ENCODE data around the gene PHKG1. TPM values are rescaled to one million over a fixed set of nuclear protein-coding genes. Genes with fewer than 3 reads are reported as not detected.

Gene PHKG1
- polyA plus RNA-seq, 2 of the 4 experiments (the other 2 are of a cell fraction) = 0.41 to 1.0 TPM

GRCh38 chr7:56087445-56087844 lies 5.3 kb downstream of the PHKG1 start:
- Histone ChIP-seq H3K4me2 (no peak overlapping the region), H3K9me3 (no peaks in the 10 kb centered on the region), H3K4me1 (no peaks in the 10 kb centered on the region; the same call in 2 of the 3 replicates), H3K27ac (no peak overlapping the region), H3K4me3 (no peak overlapping the region)
- WGBS (ENCODE audit: missing lambda C conversion rate) = 88% methylated on average over 16 of the region's 16 CpGs
- TF ChIP-seq ESRRA (IDR thresholded peaks at IDR 0.05; ENCODE audit: borderline replicate concordance, low read length) = no peak
- TF ChIP-seq, protein P1, sequence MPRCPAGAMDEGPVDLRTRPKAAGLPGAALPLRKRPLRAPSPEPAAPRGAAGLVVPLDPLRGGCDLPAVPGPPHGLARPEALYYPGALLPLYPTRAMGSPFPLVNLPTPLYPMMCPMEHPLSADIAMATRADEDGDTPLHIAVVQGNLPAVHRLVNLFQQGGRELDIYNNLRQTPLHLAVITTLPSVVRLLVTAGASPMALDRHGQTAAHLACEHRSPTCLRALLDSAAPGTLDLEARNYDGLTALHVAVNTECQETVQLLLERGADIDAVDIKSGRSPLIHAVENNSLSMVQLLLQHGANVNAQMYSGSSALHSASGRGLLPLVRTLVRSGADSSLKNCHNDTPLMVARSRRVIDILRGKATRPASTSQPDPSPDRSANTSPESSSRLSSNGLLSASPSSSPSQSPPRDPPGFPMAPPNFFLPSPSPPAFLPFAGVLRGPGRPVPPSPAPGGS (IDR thresholded peaks at IDR 0.05) = no peak
- TF ChIP-seq GATA3 (IDR thresholded peaks at IDR 0.05; ENCODE audit: borderline replicate concordance) = no peak
- no peak for TF ChIP-seq CHD2 (IDR thresholded peaks at IDR 0.05; ENCODE audit: low read length, partially characterized antibody)
- no peak for TF ChIP-seq EP300 (IDR thresholded peaks at IDR 0.05)
- no peak for TF ChIP-seq NPAS2 (CRISPR knock-in tag; IDR thresholded peaks at IDR 0.05; ENCODE audit: borderline replicate concordance)
- no peak for TF ChIP-seq ZNF302 (CRISPR knock-in tag; IDR thresholded peaks at IDR 0.05)
- no peak for TF ChIP-seq ZC3H11A (IDR thresholded peaks at IDR 0.05)
- no peak for TF ChIP-seq BHLHE40 (IDR thresholded peaks at IDR 0.05; ENCODE audit: low read depth, low read length)
- TF ChIP-seq EHF (CRISPR knock-in tag; IDR thresholded peaks at IDR 0.05) = no peak
- TF ChIP-seq NR3C1 (IDR thresholded peaks at IDR 0.05) = no peak
- TF ChIP-seq, protein P2, sequence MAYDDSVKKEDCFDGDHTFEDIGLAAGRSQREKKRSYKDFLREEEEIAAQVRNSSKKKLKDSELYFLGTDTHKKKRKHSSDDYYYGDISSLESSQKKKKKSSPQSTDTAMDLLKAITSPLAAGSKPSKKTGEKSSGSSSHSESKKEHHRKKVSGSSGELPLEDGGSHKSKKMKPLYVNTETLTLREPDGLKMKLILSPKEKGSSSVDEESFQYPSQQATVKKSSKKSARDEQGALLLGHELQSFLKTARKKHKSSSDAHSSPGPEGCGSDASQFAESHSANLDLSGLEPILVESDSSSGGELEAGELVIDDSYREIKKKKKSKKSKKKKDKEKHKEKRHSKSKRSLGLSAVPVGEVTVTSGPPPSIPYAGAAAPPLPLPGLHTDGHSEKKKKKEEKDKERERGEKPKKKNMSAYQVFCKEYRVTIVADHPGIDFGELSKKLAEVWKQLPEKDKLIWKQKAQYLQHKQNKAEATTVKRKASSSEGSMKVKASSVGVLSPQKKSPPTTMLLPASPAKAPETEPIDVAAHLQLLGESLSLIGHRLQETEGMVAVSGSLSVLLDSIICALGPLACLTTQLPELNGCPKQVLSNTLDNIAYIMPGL (CRISPR knock-in tag; IDR thresholded peaks at IDR 0.05; ENCODE audit: borderline replicate concordance) = no peak
- TF ChIP-seq RAD21 (conservative IDR thresholded peaks at IDR 0.05 in 1 of 2, IDR thresholded peaks at IDR 0.05 in 1 of 2) = no peak
- TF ChIP-seq MAX (IDR thresholded peaks at IDR 0.05) = no peak
- TF ChIP-seq EHMT2 (IDR thresholded peaks at IDR 0.05; ENCODE audit: low read depth) = no peak
- no peak for TF ChIP-seq USF2 (IDR thresholded peaks at IDR 0.05)
- no peak for FAIRE-seq
- CTCF ChIA-PET = interaction anchor here (0.6 to 4.4 kb wide), 5 partner anchors 8 to 123 kb away, joined by 3 to 20 read pairs (median 4); no protein-coding TSS in a partner anchor
- ATAC-seq = no peak
- POLR2A ChIA-PET = no interaction called here
- DNase-seq (ENCODE audit: low read depth in 1 of 2, low spot score in 1 of 2) = no peak

GRCh38 chr7:56086761-56087160 lies 6.0 kb downstream of the PHKG1 start:
- CTCF ChIA-PET = interaction anchor here (0.6 to 4.4 kb wide), 3 partner anchors 13 to 123 kb away, joined by 3 to 20 read pairs (median 4); no protein-coding TSS in a partner anchor
- POLR2A ChIA-PET = no interaction called here
- no peak for TF ChIP-seq HOXB13 (CRISPR knock-in tag; IDR thresholded peaks at IDR 0.05; ENCODE audit: low read depth)
- TF ChIP-seq SREBF2 (IDR thresholded peaks at IDR 0.05) = no peak
- TF ChIP-seq EHMT2 (IDR thresholded peaks at IDR 0.05; ENCODE audit: low read depth) = no peak
- TF ChIP-seq NPAS2 (CRISPR knock-in tag; IDR thresholded peaks at IDR 0.05; ENCODE audit: borderline replicate concordance) = no peak
- no peak for TF ChIP-seq NR3C1 (IDR thresholded peaks at IDR 0.05)
- no peak for TF ChIP-seq CBX8 (IDR thresholded peaks at IDR 0.05)
- TF ChIP-seq POLR2AphosphoS2 (conservative IDR thresholded peaks at IDR 0.05; ENCODE audit: low read length) = no peak
- TF ChIP-seq, protein P2 (CRISPR knock-in tag; IDR thresholded peaks at IDR 0.05; ENCODE audit: borderline replicate concordance) = no peak
- TF ChIP-seq EP300 (IDR thresholded peaks at IDR 0.05) = no peak
- no peak for TF ChIP-seq CTCF (IDR thresholded peaks at IDR 0.05)
- no peak for TF ChIP-seq FOXS1 (CRISPR knock-in tag; IDR thresholded peaks at IDR 0.05)
- no peak for TF ChIP-seq TFCP2L1 (CRISPR knock-in tag; IDR thresholded peaks at IDR 0.05)
- TF ChIP-seq KDM1A (IDR thresholded peaks at IDR 0.05; ENCODE audit: low read depth) = no peak
- no peak for TF ChIP-seq HES2 (IDR thresholded peaks at IDR 0.05)
- no peak for TF ChIP-seq KDM5A (IDR thresholded peaks at IDR 0.05)
- TF ChIP-seq CHD2 (IDR thresholded peaks at IDR 0.05; ENCODE audit: low read length, partially characterized antibody) = no peak
- no peak for TF ChIP-seq CBX2 (IDR thresholded peaks at IDR 0.05; ENCODE audit: borderline replicate concordance, low read depth)
- TF ChIP-seq GATA3 (IDR thresholded peaks at IDR 0.05; ENCODE audit: borderline replicate concordance) = no peak
- no peak for DNase-seq (ENCODE audit: low read depth in 1 of 2, low spot score in 1 of 2)
- no peak overlapping the region for H3K4me3 ChIP-seq
- WGBS (ENCODE audit: missing lambda C conversion rate) = 92% methylated on average over 7 of the region's 7 CpGs
- no peak overlapping the region for H3K27ac ChIP-seq
- H3K4me2 ChIP-seq = no peak overlapping the region
- ATAC-seq = no peak
- no peak for FAIRE-seq
- no peaks in the 10 kb centered on the region for H3K9me3 ChIP-seq
- H3K4me1 ChIP-seq = no peaks in the 10 kb centered on the region

All from A549 (cell line).